Astrocyte (in vitro differentiated cells and primary cell): ENCODE results near the gene GLP2R.

Experiments
- EZH2 ChIP-seq: IDR thresholded peaks from 2 replicates; pipeline ENCODE4 v1.6.1; 2012; ENCODE audit warnings: mild to moderate bottlenecking, low read length, inconsistent platforms; ENCODE audit not compliant: insufficient read depth
- TF ChIP-seq, protein P1 (sequence below): IDR thresholded peaks from 2 replicates; pipeline ENCODE4 v1.5.1; 2011; ENCODE audit warnings: low read depth, mild to moderate bottlenecking, inconsistent platforms, low read length, moderate library complexity; ENCODE audit not compliant: insufficient read depth

DNA sequence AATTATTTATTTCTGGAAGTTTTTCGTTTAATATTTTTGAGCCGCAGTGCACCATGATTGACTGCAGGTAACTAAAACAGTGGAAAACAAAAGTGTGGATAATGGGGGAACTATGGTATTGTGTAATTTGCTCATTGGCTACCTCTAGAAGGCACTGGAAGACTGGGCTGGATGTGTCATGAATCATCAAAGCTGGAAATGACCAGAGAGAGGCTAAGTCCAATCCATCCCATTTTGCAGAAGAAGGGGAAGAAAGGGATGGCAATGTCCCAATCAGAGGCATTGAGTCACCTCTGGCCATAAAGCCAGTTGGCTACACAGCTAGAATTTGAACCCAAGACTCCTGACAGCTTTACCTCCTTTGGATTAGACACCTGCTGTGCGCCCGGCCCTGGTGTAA lies 29.3 kb downstream of the GLP2R start:
- TF ChIP-seq, protein P1, sequence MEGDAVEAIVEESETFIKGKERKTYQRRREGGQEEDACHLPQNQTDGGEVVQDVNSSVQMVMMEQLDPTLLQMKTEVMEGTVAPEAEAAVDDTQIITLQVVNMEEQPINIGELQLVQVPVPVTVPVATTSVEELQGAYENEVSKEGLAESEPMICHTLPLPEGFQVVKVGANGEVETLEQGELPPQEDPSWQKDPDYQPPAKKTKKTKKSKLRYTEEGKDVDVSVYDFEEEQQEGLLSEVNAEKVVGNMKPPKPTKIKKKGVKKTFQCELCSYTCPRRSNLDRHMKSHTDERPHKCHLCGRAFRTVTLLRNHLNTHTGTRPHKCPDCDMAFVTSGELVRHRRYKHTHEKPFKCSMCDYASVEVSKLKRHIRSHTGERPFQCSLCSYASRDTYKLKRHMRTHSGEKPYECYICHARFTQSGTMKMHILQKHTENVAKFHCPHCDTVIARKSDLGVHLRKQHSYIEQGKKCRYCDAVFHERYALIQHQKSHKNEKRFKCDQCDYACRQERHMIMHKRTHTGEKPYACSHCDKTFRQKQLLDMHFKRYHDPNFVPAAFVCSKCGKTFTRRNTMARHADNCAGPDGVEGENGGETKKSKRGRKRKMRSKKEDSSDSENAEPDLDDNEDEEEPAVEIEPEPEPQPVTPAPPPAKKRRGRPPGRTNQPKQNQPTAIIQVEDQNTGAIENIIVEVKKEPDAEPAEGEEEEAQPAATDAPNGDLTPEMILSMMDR: no peak
- TF ChIP-seq EZH2: no peak
